ENCODE data around the gene C16orf74. TPM values are rescaled to one million over a fixed set of nuclear protein-coding genes. Genes with fewer than 3 reads are reported as not detected.

Gene C16orf74
- total RNA-seq, 1 donor from 2014 or later: 1.6 TPM

- TF ChIP-seq, protein P1, sequence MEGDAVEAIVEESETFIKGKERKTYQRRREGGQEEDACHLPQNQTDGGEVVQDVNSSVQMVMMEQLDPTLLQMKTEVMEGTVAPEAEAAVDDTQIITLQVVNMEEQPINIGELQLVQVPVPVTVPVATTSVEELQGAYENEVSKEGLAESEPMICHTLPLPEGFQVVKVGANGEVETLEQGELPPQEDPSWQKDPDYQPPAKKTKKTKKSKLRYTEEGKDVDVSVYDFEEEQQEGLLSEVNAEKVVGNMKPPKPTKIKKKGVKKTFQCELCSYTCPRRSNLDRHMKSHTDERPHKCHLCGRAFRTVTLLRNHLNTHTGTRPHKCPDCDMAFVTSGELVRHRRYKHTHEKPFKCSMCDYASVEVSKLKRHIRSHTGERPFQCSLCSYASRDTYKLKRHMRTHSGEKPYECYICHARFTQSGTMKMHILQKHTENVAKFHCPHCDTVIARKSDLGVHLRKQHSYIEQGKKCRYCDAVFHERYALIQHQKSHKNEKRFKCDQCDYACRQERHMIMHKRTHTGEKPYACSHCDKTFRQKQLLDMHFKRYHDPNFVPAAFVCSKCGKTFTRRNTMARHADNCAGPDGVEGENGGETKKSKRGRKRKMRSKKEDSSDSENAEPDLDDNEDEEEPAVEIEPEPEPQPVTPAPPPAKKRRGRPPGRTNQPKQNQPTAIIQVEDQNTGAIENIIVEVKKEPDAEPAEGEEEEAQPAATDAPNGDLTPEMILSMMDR (IDR thresholded peaks at IDR 0.05): no peak
- Mint-ChIP-seq H3K27me3 (ENCODE audit: low read depth) (no peaks in the 10 kb centered on the region), H3K36me3 (ENCODE audit: low read depth) (peaks cover 21% of the 10 kb centered on the region), H3K27ac (ENCODE audit: unreplicated experiment) (no peak overlapping the region), H3K4me3 (ENCODE audit: unreplicated experiment) (no peak overlapping the region), H3K4me1 (ENCODE audit: low read depth) (no peaks in the 10 kb centered on the region), H3K9me3 (ENCODE audit: low read depth) (no peaks in the 10 kb centered on the region)
- DNase-seq (ENCODE audit: low spot score): no peak
Measured at GRCh38 chr16:85662482-85662812, 88.4 kb downstream of the C16orf74 start.

DNA sequence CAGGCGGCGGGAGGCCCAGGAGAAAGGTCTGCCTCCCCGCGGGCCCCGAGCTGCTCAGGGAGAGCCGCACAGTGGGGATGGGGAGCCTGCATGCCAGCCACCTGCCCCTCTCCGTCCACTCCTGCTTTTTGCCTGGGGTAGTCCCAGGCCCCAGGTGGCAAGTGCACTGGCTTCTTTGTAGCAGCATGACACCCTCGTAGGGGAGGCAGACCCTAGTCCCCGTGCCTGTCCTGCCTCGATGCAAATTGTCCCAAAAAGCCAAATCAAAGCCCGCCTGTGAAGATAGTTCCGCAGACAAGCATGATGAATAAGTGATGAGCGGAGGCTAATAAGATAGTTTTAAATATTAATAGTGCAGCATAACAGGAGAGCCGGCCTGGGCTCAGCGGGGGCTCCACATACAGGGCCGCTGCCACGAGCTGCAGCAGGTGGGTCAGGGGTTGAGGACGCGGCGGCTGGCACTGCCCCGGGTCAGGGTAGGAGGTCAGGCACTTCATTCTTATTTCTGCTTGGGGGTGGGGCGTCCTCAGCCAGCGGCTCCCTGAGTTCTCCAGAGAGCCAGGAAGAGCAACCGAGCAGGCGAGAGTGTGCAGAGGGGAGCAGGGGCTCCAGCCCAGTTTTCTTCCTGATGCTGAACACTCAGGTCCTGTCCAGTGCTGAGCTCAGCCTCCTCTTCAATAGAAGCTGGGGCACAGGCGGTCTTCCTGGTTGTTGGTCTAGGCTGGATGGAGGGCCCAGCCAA lies 89.0 kb downstream of the C16orf74 start:
- no peaks in the 10 kb centered on the region for H3K4me1 Mint-ChIP-seq (ENCODE audit: low read depth)
- H3K27ac Mint-ChIP-seq (ENCODE audit: unreplicated experiment): no peak overlapping the region
- H3K36me3 Mint-ChIP-seq (ENCODE audit: low read depth): peaks cover 20% of the 10 kb centered on the region
- no peaks in the 10 kb centered on the region for H3K9me3 Mint-ChIP-seq (ENCODE audit: low read depth)
- TF ChIP-seq, protein P1 (IDR thresholded peaks at IDR 0.05): no peak
- H3K4me3 Mint-ChIP-seq (ENCODE audit: unreplicated experiment): no peak overlapping the region
- no peaks in the 10 kb centered on the region for H3K27me3 Mint-ChIP-seq (ENCODE audit: low read depth)
- DNase-seq (ENCODE audit: low spot score): no peak

- TF ChIP-seq, protein P1 (IDR thresholded peaks at IDR 0.05): no peak
- peak; percentile 90 for DNase-seq (ENCODE audit: low spot score)
- Mint-ChIP-seq H3K4me3 (ENCODE audit: unreplicated experiment) (no peak overlapping the region), H3K36me3 (ENCODE audit: low read depth) (peaks cover 15% of the 10 kb centered on the region), H3K27me3 (ENCODE audit: low read depth) (no peaks in the 10 kb centered on the region), H3K4me1 (ENCODE audit: low read depth) (no peaks in the 10 kb centered on the region), H3K9me3 (ENCODE audit: low read depth) (no peaks in the 10 kb centered on the region), H3K27ac (ENCODE audit: unreplicated experiment) (no peak overlapping the region)
Measured at GRCh38 chr16:85660843-85661739, 89.8 kb downstream of the C16orf74 start.

GRCh38 chr16:85659805-85660511 lies 90.9 kb downstream of the C16orf74 start:
- TF ChIP-seq, protein P1 (IDR thresholded peaks at IDR 0.05): peak; percentile 87
- no peaks in the 10 kb centered on the region for H3K4me1 Mint-ChIP-seq (ENCODE audit: low read depth)
- no peak overlapping the region for H3K4me3 Mint-ChIP-seq (ENCODE audit: unreplicated experiment)
- H3K9me3 Mint-ChIP-seq (ENCODE audit: low read depth): no peaks in the 10 kb centered on the region
- no peak overlapping the region for H3K27ac Mint-ChIP-seq (ENCODE audit: unreplicated experiment)
- H3K27me3 Mint-ChIP-seq (ENCODE audit: low read depth): no peaks in the 10 kb centered on the region
- H3K36me3 Mint-ChIP-seq (ENCODE audit: low read depth): peaks cover 10% of the 10 kb centered on the region
- DNase-seq (ENCODE audit: low spot score): peak; percentile 77

- Mint-ChIP-seq H3K27me3 (ENCODE audit: low read depth) (no peaks in the 10 kb centered on the region), H3K4me3 (ENCODE audit: unreplicated experiment) (no peak overlapping the region), H3K27ac (ENCODE audit: unreplicated experiment) (no peak overlapping the region), H3K4me1 (ENCODE audit: low read depth) (no peaks in the 10 kb centered on the region), H3K36me3 (ENCODE audit: low read depth) (peaks cover 10% of the 10 kb centered on the region), H3K9me3 (ENCODE audit: low read depth) (no peaks in the 10 kb centered on the region)
- TF ChIP-seq, protein P1 (IDR thresholded peaks at IDR 0.05): no peak
- DNase-seq (ENCODE audit: low spot score): peak; percentile 41
Measured at GRCh38 chr16:85659336-85659735, 91.6 kb downstream of the C16orf74 start.

Data from chondrocyte (in vitro differentiated cells).